Liver (tissue), 9 donors: ENCODE measurements around the gene MS4A4A. TPM values are rescaled to one million over a fixed set of nuclear protein-coding genes. Genes with fewer than 3 reads are reported as not detected.

Experiments used
- DNase-seq: peaks from one replicate; pipeline ENCODE4 v3.0.0-alpha.2; 2017; ENCODE audit warnings: low spot score
- H3K27ac ChIP-seq, 2 donors: one replicate each; pipeline ENCODE4 v1.7.0; 2013; ENCODE audit warnings: inconsistent platforms in 2 of 2, low read length in 2 of 2, control low read depth in 1 of 2, low read depth in 1 of 2, mild to moderate bottlenecking in 1 of 2
- H3K27me3 ChIP-seq, 4 donors: one replicate each; pipeline versions ENCODE4 v1.6.1 to v1.7.0; 2013; ENCODE audit warnings: low read length in 3 of 4, inconsistent platforms in 1 of 4, mild to moderate bottlenecking in 1 of 4, moderate library complexity in 1 of 4; ENCODE audit not compliant: control insufficient read depth in 4 of 4, insufficient read depth in 4 of 4
- H3K36me3 ChIP-seq, 4 donors: one replicate each; pipeline versions ENCODE4 v1.6.1 to v1.7.0; 2013; ENCODE audit warnings: low read length in 3 of 4, mild to moderate bottlenecking in 3 of 4, low read depth in 1 of 4, moderate library complexity in 1 of 4; ENCODE audit not compliant: control insufficient read depth in 4 of 4, insufficient read depth in 3 of 4
- H3K4me1 ChIP-seq, 4 donors: one replicate each; pipeline versions ENCODE4 v1.6.1 to v1.7.0; 2013; ENCODE audit warnings: low read length in 3 of 4, mild to moderate bottlenecking in 3 of 4, moderate library complexity in 1 of 4; ENCODE audit not compliant: control insufficient read depth in 4 of 4, insufficient read depth in 4 of 4
- H3K4me3 ChIP-seq, 3 donors: one replicate each; pipeline versions ENCODE4 v1.6.1 to v1.7.0; 2013; ENCODE audit warnings: low read length in 3 of 3, control low read depth in 1 of 3, low read depth in 1 of 3, mild to moderate bottlenecking in 1 of 3
- H3K9ac ChIP-seq, 2 donors: one replicate each; pipeline ENCODE4 v1.7.0; 2013; ENCODE audit warnings: low read length in 2 of 2, mild to moderate bottlenecking in 2 of 2, moderate library complexity in 2 of 2, control low read depth in 1 of 2, low read depth in 1 of 2
- H3K9me3 ChIP-seq, 4 donors: one replicate each; pipeline versions ENCODE4 v1.6.1 to v1.7.0; 2013; ENCODE audit warnings: low read length in 3 of 4; ENCODE audit not compliant: control insufficient read depth in 4 of 4
- ATF3 ChIP-seq: IDR thresholded peaks from 2 replicates; pipeline ENCODE4 v1.6.1; 2016; ENCODE audit warnings: antibody characterized with exemption
- EGR1 ChIP-seq, 2 donors: IDR thresholded peaks; 2 replicates each; pipeline ENCODE4 v1.6.1; 2016 to 2018; ENCODE audit warnings: antibody characterized with exemption in 2 of 2, low read depth in 2 of 2
- FOXA1 ChIP-seq: IDR thresholded peaks from 2 replicates; pipeline ENCODE4 v1.6.1; 2016; ENCODE audit warnings: antibody characterized with exemption
- FOXA2 ChIP-seq: IDR thresholded peaks from 2 replicates; pipeline ENCODE4 v1.6.1; 2016; ENCODE audit warnings: antibody characterized with exemption
- GABPA ChIP-seq, 2 donors: IDR thresholded peaks in 1 of 2; conservative IDR thresholded peaks in 1 of 2; 2 replicates each; pipeline ENCODE4 v1.6.1; 2016; ENCODE audit warnings: antibody characterized with exemption in 2 of 2, mild to moderate bottlenecking in 1 of 2, moderate library complexity in 1 of 2
- HNF4A ChIP-seq, 2 donors: conservative IDR thresholded peaks; 2 replicates each; pipeline ENCODE4 v1.6.1; 2016; ENCODE audit warnings: antibody characterized with exemption in 2 of 2, mild to moderate bottlenecking in 2 of 2
- HNF4G ChIP-seq: IDR thresholded peaks from 2 replicates; pipeline ENCODE4 v1.6.1; 2016; ENCODE audit warnings: antibody characterized with exemption
- JUND ChIP-seq, 2 donors: IDR thresholded peaks; 2 replicates each; pipeline ENCODE4 v1.6.1; 2016; ENCODE audit warnings: antibody characterized with exemption in 2 of 2
- MAX ChIP-seq: IDR thresholded peaks from 2 replicates; pipeline ENCODE4 v1.6.1; 2016; ENCODE audit warnings: antibody characterized with exemption
- NR2F2 ChIP-seq: IDR thresholded peaks from 2 replicates; pipeline ENCODE4 v1.6.1; 2016; ENCODE audit warnings: antibody characterized with exemption
- RAD21 ChIP-seq, 2 donors: IDR thresholded peaks; 2 replicates each; pipeline ENCODE4 v1.6.1; 2016; ENCODE audit warnings: antibody characterized with exemption in 2 of 2, mild to moderate bottlenecking in 2 of 2
- RXRA ChIP-seq, 2 donors: IDR thresholded peaks; 2 replicates each; pipeline ENCODE4 v1.6.1; 2017 to 2018; ENCODE audit warnings: antibody characterized with exemption in 2 of 2, mild to moderate bottlenecking in 1 of 2
- SP1 ChIP-seq: IDR thresholded peaks from 2 replicates; pipeline ENCODE4 v1.6.1; 2018; ENCODE audit warnings: antibody characterized with exemption, mild to moderate bottlenecking
- TAF1 ChIP-seq: conservative IDR thresholded peaks from 2 replicates; pipeline ENCODE4 v1.6.1; 2016; ENCODE audit warnings: antibody characterized with exemption, mild to moderate bottlenecking
- YY1 ChIP-seq: IDR thresholded peaks from 2 replicates; pipeline ENCODE4 v1.6.1; 2016; ENCODE audit warnings: antibody characterized with exemption, mild to moderate bottlenecking
- ZBTB33 ChIP-seq: IDR thresholded peaks from 2 replicates; pipeline ENCODE4 v1.6.1; 2016; ENCODE audit warnings: antibody characterized with exemption
- WGBS: extraction: QIAGEN DNeasy Blood & Tissue Kit; methylation state at CpG from one replicate; pipeline ENCODE4 v1.1.7; 2013; 5-methylcytosine and 5-hydroxymethylcytosine counted together
- polyA plus RNA-seq, 2 donors: library from polyadenylated mRNA; stranded (reverse) in 1 of 2; unstranded in 1 of 2; fragments of 200-250 nt in 1 of 2; fragments of >200 nt in 1 of 2; fragmentation: Nextera tagmentation in 1 of 2; extraction: Ambion mirVana in 1 of 2; gene quantifications; one replicate each; pipeline versions ENCODE4 v1.2.1 to v1.2.3, GENCODE V29; 2013 to 2015
- total RNA-seq, 2 donors: library from RNA; depleted of rRNA; stranded (reverse); fragments of >200 nt; gene quantifications; one replicate each; pipeline ENCODE4 v1.2.3, GENCODE V29; 2014
- TF ChIP-seq, protein P1 (sequence below): IDR thresholded peaks from 2 replicates; pipeline ENCODE4 v1.6.1; 2016; ENCODE audit warnings: antibody characterized with exemption, mild to moderate bottlenecking
- TF ChIP-seq, protein P2 (sequence below): fragments of 150-350 bp; IDR thresholded peaks from 2 replicates; pipeline ENCODE4 v1.5.1; 2017; ENCODE audit warnings: improper control_type of control experiment, low read depth, low read length; ENCODE audit not compliant: missing input control
- donor health status: healthy.
- donor health status: healthy.
- donor health status: healthy.
- donor health status: healthy.
- donor health status: healthy.

The MS4A4A gene
- total and polyA plus RNA-seq, 4 donors, result 8.6 to 16.1 (median 10.8) TPM

DNA sequence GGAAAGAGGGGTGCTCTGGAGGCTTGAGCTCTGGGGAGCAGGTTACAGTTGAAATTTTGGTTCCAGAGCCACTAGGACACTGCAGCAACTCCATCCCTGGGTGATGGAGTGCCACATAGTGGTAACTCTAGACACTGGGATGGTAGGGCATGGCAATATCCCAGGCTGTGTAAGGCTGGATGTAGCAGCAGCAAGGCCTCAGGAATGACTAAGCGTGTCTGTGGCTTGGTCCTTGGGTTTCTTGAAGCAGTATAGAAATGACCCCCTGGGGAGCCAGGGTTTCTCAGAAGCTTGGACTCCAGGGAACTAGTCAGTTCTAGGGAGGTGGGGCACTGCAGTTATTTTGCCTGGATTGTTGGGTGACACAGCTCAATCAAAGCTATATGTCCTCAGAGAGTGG lies 8.1 kb downstream of the MS4A4A start:
- 100% methylated on average over 1 of the region's 1 CpG for WGBS
- Histone ChIP-seq H3K9me3 (no peaks in the 10 kb centered on the region), H3K27me3 (no peaks in the 10 kb centered on the region), H3K27ac (no peak overlapping the region), H3K9ac (no peak overlapping the region), H3K4me3 (no peak overlapping the region), H3K4me1 (no peaks in the 10 kb centered on the region), H3K36me3 (no peaks in the 10 kb centered on the region)
- TF ChIP-seq ATF3, result no peak
- no peak for TF ChIP-seq YY1
- TF ChIP-seq MAX, result no peak
- TF ChIP-seq HNF4G, result no peak
- TF ChIP-seq FOXA1, result no peak
- TF ChIP-seq SP1, result no peak
- no peak for TF ChIP-seq RAD21 (IDR thresholded peaks at IDR 0.05)
- no peak for TF ChIP-seq JUND (IDR thresholded peaks at IDR 0.05)
- TF ChIP-seq RXRA (IDR thresholded peaks at IDR 0.05), result no peak
- TF ChIP-seq, protein P1, sequence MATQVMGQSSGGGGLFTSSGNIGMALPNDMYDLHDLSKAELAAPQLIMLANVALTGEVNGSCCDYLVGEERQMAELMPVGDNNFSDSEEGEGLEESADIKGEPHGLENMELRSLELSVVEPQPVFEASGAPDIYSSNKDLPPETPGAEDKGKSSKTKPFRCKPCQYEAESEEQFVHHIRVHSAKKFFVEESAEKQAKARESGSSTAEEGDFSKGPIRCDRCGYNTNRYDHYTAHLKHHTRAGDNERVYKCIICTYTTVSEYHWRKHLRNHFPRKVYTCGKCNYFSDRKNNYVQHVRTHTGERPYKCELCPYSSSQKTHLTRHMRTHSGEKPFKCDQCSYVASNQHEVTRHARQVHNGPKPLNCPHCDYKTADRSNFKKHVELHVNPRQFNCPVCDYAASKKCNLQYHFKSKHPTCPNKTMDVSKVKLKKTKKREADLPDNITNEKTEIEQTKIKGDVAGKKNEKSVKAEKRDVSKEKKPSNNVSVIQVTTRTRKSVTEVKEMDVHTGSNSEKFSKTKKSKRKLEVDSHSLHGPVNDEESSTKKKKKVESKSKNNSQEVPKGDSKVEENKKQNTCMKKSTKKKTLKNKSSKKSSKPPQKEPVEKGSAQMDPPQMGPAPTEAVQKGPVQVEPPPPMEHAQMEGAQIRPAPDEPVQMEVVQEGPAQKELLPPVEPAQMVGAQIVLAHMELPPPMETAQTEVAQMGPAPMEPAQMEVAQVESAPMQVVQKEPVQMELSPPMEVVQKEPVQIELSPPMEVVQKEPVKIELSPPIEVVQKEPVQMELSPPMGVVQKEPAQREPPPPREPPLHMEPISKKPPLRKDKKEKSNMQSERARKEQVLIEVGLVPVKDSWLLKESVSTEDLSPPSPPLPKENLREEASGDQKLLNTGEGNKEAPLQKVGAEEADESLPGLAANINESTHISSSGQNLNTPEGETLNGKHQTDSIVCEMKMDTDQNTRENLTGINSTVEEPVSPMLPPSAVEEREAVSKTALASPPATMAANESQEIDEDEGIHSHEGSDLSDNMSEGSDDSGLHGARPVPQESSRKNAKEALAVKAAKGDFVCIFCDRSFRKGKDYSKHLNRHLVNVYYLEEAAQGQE, result no peak
- no peak for TF ChIP-seq FOXA2
- TF ChIP-seq TAF1, result no peak
- no peak for TF ChIP-seq NR2F2
- no peak for TF ChIP-seq EGR1 (IDR thresholded peaks at IDR 0.05; ENCODE audit: low read depth in 2 of 2)
- DNase-seq, result no peak

DNA sequence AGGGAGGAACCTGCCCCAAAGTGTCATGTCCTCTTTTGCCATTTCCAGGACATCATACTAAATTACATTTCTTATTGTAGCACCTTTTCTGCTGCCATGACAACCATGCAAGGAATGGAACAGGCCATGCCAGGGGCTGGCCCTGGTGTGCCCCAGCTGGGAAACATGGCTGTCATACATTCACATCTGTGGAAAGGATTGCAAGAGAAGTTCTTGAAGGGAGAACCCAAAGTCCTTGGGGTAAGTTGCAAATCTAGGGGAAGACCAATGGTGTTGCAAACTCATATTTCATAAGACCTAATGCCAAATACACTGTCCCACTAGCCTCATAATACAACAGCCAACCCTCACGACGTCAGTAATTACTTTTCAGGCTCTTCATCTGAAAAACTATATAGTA lies 11.7 kb downstream of the MS4A4A start:
- no peaks in the 10 kb centered on the region for H3K4me1 ChIP-seq
- H3K9me3 ChIP-seq, result no peaks in the 10 kb centered on the region
- 74% methylated on average over 2 of the region's 2 CpGs for WGBS
- no peak overlapping the region for H3K27ac ChIP-seq
- no peak overlapping the region for H3K4me3 ChIP-seq
- DNase-seq, result no peak
- no peak overlapping the region for H3K9ac ChIP-seq
- TF ChIP-seq RXRA (IDR thresholded peaks at IDR 0.05) (no peak), FOXA1 (no peak), TAF1 (no peak), SP1 (no peak), RAD21 (IDR thresholded peaks at IDR 0.05) (no peak), MAX (no peak), EGR1 (IDR thresholded peaks at IDR 0.05; ENCODE audit: low read depth in 2 of 2) (no peak), ATF3 (no peak), HNF4G (no peak), ZBTB33 (no peak), FOXA2 (no peak), NR2F2 (no peak), GABPA (IDR thresholded peaks at IDR 0.05 in 1 of 2, conservative IDR thresholded peaks at IDR 0.05 in 1 of 2) (no peak), YY1 (no peak), JUND (IDR thresholded peaks at IDR 0.05) (no peak), HNF4A (conservative IDR thresholded peaks at IDR 0.05) (no peak)
- TF ChIP-seq, protein P2, sequence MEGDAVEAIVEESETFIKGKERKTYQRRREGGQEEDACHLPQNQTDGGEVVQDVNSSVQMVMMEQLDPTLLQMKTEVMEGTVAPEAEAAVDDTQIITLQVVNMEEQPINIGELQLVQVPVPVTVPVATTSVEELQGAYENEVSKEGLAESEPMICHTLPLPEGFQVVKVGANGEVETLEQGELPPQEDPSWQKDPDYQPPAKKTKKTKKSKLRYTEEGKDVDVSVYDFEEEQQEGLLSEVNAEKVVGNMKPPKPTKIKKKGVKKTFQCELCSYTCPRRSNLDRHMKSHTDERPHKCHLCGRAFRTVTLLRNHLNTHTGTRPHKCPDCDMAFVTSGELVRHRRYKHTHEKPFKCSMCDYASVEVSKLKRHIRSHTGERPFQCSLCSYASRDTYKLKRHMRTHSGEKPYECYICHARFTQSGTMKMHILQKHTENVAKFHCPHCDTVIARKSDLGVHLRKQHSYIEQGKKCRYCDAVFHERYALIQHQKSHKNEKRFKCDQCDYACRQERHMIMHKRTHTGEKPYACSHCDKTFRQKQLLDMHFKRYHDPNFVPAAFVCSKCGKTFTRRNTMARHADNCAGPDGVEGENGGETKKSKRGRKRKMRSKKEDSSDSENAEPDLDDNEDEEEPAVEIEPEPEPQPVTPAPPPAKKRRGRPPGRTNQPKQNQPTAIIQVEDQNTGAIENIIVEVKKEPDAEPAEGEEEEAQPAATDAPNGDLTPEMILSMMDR, result no peak
- no peaks in the 10 kb centered on the region for H3K36me3 ChIP-seq
- H3K27me3 ChIP-seq, result no peaks in the 10 kb centered on the region
